Neural cell (in vitro differentiated cells): ENCODE data around the gene EXOC2. TPM values are rescaled to one million over a fixed set of nuclear protein-coding genes. Genes with fewer than 3 reads are reported as not detected.

Experiments
- H2AFZ ChIP-seq: fragments of 200-600, 300-800 bp; sonication (generic), shearing (Covaris generic); 2 replicates; pipeline ENCODE4 v1.6.0; 2014; ENCODE audit warnings: low read depth, mild to moderate bottlenecking, antibody characterized with exemption, low read length, moderate library complexity
- H3F3A ChIP-seq: fragments of 200-600 bp; shearing (Covaris generic); 2 replicates; pipeline ENCODE4 v1.6.1; 2016; ENCODE audit warnings: mild to moderate bottlenecking, moderate library complexity, mixed read lengths, antibody characterized with exemption, low read length; ENCODE audit not compliant: insufficient read depth, poor library complexity, severe bottlenecking
- H3K27ac ChIP-seq: fragments of 200-600, 300-800 bp; sonication (generic), shearing (Covaris generic); 2 replicates; pipeline ENCODE4 v1.5.1; 2014; ENCODE audit warnings: mild to moderate bottlenecking, low read length, moderate library complexity
- H3K27me3 ChIP-seq: fragments of 300-800, 200-600 bp; sonication (generic), shearing (Covaris generic); 2 replicates; pipeline ENCODE4 v1.6.0; 2014; ENCODE audit warnings: mild to moderate bottlenecking, low read depth, low read length, moderate library complexity; ENCODE audit not compliant: insufficient read depth
- H3K36me3 ChIP-seq: fragments of 300-800, 200-600 bp; sonication (generic), shearing (Covaris generic); 2 replicates; pipeline ENCODE4 v1.5.1; 2014; ENCODE audit warnings: mild to moderate bottlenecking, antibody characterized with exemption, low read length, moderate library complexity; ENCODE audit not compliant: insufficient read depth
- H3K4me2 ChIP-seq: fragments of 300-800, 200-600 bp; sonication (generic), shearing (Covaris generic); 2 replicates; pipeline ENCODE4 v1.6.0; 2014; ENCODE audit warnings: mild to moderate bottlenecking, low read length
- H3K4me3 ChIP-seq: fragments of 300-800, 200-600 bp; sonication (generic), shearing (Covaris generic); 2 replicates; pipeline ENCODE4 v1.5.1; 2014; ENCODE audit warnings: mild to moderate bottlenecking, low read length, moderate library complexity
- H3K79me2 ChIP-seq: fragments of 200-600 bp; shearing (Covaris generic); replicated peaks from 2 replicates; pipeline ENCODE4 v1.6.0; 2014; ENCODE audit warnings: mild to moderate bottlenecking, low read length, moderate library complexity; ENCODE audit not compliant: insufficient read depth
- H3K9ac ChIP-seq: fragments of 300-800, 200-600 bp; sonication (generic), shearing (Covaris generic); 2 replicates; pipeline ENCODE4 v1.6.1; 2016; ENCODE audit warnings: mild to moderate bottlenecking, low read length, mixed read lengths
- H3K9me2 ChIP-seq: fragments of 200-600 bp; shearing (Covaris generic); 2 replicates; pipeline ENCODE4 v1.6.1; 2016; ENCODE audit warnings: mild to moderate bottlenecking, low read length, mixed read lengths; ENCODE audit not compliant: insufficient read depth
- H3K9me3 ChIP-seq: fragments of 200-600, 300-800 bp; sonication (generic), shearing (Covaris generic); 2 replicates; pipeline ENCODE4 v1.6.1; 2016; ENCODE audit warnings: mild to moderate bottlenecking, mixed run types, low read length, moderate library complexity, mixed read lengths
- H4K20me1 ChIP-seq: fragments of 200-600 bp; shearing (Covaris generic); 2 replicates; pipeline ENCODE4 v1.6.1; 2016; ENCODE audit warnings: mild to moderate bottlenecking, mixed run types; ENCODE audit not compliant: insufficient read depth
- EP300 ChIP-seq: fragments of 450-650 bp; conservative IDR thresholded peaks from 2 replicates; pipeline ENCODE4 v1.6.1; 2014; ENCODE audit warnings: antibody characterized with exemption, mild to moderate bottlenecking, moderate library complexity; ENCODE audit not compliant: poor library complexity, severe bottlenecking
- EZH2 ChIP-seq: fragments of 200-600, 300-800 bp; shearing (Covaris generic), sonication (generic); IDR thresholded peaks from 2 replicates; pipeline ENCODE4 v1.6.1; 2014; ENCODE audit warnings: antibody characterized with exemption, low read length, borderline replicate concordance, mild to moderate bottlenecking; ENCODE audit not compliant: insufficient read depth, poor library complexity, severe bottlenecking
- MXI1 ChIP-seq: fragments of 450-650 bp; conservative IDR thresholded peaks from 2 replicates; pipeline ENCODE4 v1.6.1; 2014; ENCODE audit warnings: antibody characterized with exemption, mild to moderate bottlenecking; ENCODE audit not compliant: poor library complexity, severe bottlenecking
- POLR2AphosphoS5 ChIP-seq: IDR thresholded peaks from 2 replicates; pipeline ENCODE4 v1.6.1; 2012
- RAD21 ChIP-seq: fragments of 450-650 bp; conservative IDR thresholded peaks from 2 replicates; pipeline ENCODE4 v1.6.1; 2014; ENCODE audit warnings: antibody characterized with exemption, mild to moderate bottlenecking, moderate library complexity
- SMC3 ChIP-seq: fragments of 450-650 bp; conservative IDR thresholded peaks from 2 replicates; pipeline ENCODE4 v1.6.1; 2014; ENCODE audit warnings: antibody characterized with exemption, mild to moderate bottlenecking, moderate library complexity; ENCODE audit not compliant: poor library complexity
- TAF1 ChIP-seq: IDR thresholded peaks from 2 replicates; pipeline ENCODE4 v1.6.1; 2012; ENCODE audit warnings: low read depth
- polyA plus RNA-seq: library from polyadenylated mRNA; depleted of rRNA; stranded (reverse); fragments of >200 nt; gene quantifications from 2 replicates; pipeline ENCODE4 v1.2.3, GENCODE V29; 2014
- TF ChIP-seq, protein P1 (sequence below): IDR thresholded peaks from 2 replicates; pipeline ENCODE4 v1.6.1; 2012; ENCODE audit warnings: borderline replicate concordance
- TF ChIP-seq, protein P2 (sequence below): fragments of 450-650 bp; IDR thresholded peaks from 2 replicates; pipeline ENCODE4 v1.5.1; 2014; ENCODE audit warnings: antibody characterized with exemption, mild to moderate bottlenecking, moderate library complexity; ENCODE audit not compliant: poor library complexity, severe bottlenecking

The EXOC2 gene
- polyA plus RNA-seq, 1 donor from 2014 or later, result 38.6 TPM

DNA sequence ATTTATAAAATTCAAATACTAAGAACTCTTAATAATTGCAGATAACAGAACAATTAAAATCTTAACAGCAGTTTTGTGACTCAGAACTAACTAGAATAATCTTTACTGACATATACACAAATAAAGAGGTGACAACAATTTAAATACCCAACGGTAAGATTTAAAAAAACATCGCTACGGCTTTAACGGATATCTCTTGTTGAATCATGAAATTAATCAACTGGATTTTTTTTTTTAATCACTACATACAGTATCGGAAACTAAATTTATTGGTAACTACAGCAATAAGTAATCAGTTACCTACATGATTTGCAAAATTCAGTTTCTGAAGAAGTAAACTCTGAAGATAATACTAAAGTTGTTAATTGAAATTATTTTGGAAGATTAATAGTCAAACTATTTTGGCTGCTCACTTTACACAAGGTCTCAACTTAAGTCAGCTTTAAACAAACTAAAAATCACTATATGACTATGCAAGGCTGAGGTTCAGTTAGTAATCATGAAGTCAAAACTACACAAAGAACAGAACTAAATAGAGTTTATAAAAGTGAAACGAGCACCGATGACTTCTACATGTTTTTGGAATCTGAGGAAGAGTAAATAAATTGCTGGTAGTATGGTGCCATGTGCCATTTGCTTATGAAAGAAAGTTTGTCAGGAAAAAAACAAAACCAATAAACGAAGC is 164.8 kb downstream of the EXOC2 start:
- no peak overlapping the region for H3K4me2 ChIP-seq
- no peaks in the 10 kb centered on the region for H3K9me3 ChIP-seq
- H3F3A ChIP-seq, result no peaks in the 10 kb centered on the region
- H4K20me1 ChIP-seq, result no peaks in the 10 kb centered on the region
- no peaks in the 10 kb centered on the region for H3K79me2 ChIP-seq
- no peaks in the 10 kb centered on the region for H3K36me3 ChIP-seq
- no peak overlapping the region for H3K4me3 ChIP-seq
- no peak for TF ChIP-seq MXI1
- TF ChIP-seq SMC3, result no peak
- TF ChIP-seq EP300, result no peak
- TF ChIP-seq, protein P1, sequence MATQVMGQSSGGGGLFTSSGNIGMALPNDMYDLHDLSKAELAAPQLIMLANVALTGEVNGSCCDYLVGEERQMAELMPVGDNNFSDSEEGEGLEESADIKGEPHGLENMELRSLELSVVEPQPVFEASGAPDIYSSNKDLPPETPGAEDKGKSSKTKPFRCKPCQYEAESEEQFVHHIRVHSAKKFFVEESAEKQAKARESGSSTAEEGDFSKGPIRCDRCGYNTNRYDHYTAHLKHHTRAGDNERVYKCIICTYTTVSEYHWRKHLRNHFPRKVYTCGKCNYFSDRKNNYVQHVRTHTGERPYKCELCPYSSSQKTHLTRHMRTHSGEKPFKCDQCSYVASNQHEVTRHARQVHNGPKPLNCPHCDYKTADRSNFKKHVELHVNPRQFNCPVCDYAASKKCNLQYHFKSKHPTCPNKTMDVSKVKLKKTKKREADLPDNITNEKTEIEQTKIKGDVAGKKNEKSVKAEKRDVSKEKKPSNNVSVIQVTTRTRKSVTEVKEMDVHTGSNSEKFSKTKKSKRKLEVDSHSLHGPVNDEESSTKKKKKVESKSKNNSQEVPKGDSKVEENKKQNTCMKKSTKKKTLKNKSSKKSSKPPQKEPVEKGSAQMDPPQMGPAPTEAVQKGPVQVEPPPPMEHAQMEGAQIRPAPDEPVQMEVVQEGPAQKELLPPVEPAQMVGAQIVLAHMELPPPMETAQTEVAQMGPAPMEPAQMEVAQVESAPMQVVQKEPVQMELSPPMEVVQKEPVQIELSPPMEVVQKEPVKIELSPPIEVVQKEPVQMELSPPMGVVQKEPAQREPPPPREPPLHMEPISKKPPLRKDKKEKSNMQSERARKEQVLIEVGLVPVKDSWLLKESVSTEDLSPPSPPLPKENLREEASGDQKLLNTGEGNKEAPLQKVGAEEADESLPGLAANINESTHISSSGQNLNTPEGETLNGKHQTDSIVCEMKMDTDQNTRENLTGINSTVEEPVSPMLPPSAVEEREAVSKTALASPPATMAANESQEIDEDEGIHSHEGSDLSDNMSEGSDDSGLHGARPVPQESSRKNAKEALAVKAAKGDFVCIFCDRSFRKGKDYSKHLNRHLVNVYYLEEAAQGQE, result no peak
- no peak for TF ChIP-seq POLR2AphosphoS5
- no peak for TF ChIP-seq RAD21
- TF ChIP-seq, protein P2, sequence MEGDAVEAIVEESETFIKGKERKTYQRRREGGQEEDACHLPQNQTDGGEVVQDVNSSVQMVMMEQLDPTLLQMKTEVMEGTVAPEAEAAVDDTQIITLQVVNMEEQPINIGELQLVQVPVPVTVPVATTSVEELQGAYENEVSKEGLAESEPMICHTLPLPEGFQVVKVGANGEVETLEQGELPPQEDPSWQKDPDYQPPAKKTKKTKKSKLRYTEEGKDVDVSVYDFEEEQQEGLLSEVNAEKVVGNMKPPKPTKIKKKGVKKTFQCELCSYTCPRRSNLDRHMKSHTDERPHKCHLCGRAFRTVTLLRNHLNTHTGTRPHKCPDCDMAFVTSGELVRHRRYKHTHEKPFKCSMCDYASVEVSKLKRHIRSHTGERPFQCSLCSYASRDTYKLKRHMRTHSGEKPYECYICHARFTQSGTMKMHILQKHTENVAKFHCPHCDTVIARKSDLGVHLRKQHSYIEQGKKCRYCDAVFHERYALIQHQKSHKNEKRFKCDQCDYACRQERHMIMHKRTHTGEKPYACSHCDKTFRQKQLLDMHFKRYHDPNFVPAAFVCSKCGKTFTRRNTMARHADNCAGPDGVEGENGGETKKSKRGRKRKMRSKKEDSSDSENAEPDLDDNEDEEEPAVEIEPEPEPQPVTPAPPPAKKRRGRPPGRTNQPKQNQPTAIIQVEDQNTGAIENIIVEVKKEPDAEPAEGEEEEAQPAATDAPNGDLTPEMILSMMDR, result no peak
- TF ChIP-seq EZH2, result no peak
- TF ChIP-seq TAF1, result no peak
- no peaks in the 10 kb centered on the region for H3K27me3 ChIP-seq
- no peak overlapping the region for H3K27ac ChIP-seq
- H2AFZ ChIP-seq, result no peak overlapping the region
- no peaks in the 10 kb centered on the region for H3K9me2 ChIP-seq
- no peak overlapping the region for H3K9ac ChIP-seq

DNA sequence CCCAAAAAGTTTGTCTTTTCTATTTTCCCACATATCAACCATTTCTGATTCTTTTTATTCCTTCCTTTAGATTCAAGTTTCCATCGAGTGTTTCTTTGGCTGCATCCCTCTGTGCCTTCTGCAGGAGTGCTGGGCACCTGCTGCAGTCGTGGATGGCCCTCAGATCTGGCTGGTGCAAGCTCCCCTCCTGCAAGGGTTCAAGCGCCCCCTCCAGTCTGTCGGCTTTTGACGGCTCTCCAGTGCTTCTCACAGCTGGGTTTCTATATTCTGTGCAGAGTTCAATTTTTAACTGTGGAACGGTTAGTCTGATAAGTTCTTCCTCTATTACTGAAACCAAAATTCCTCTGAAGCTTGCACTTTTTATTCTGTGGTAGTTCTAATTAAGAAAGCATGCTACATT is 168.1 kb downstream of the EXOC2 start:
- no peak overlapping the region for H3K27ac ChIP-seq
- H3K36me3 ChIP-seq, result peaks cover 8% of the 10 kb centered on the region
- H3K4me2 ChIP-seq, result no peak overlapping the region
- H3K9me2 ChIP-seq, result no peaks in the 10 kb centered on the region
- peaks cover 4% of the 10 kb centered on the region for H3K9me3 ChIP-seq
- H3K27me3 ChIP-seq, result no peaks in the 10 kb centered on the region
- no peak overlapping the region for H3K4me3 ChIP-seq
- H3F3A ChIP-seq, result no peaks in the 10 kb centered on the region
- no peaks in the 10 kb centered on the region for H3K79me2 ChIP-seq
- TF ChIP-seq EP300, result no peak
- TF ChIP-seq MXI1, result no peak
- TF ChIP-seq SMC3, result no peak
- TF ChIP-seq POLR2AphosphoS5, result no peak
- no peak for TF ChIP-seq EZH2
- TF ChIP-seq, protein P1, result no peak
- TF ChIP-seq TAF1, result no peak
- TF ChIP-seq RAD21, result no peak
- TF ChIP-seq, protein P2, result no peak
- no peak overlapping the region for H3K9ac ChIP-seq
- H4K20me1 ChIP-seq, result no peaks in the 10 kb centered on the region
- H2AFZ ChIP-seq, result no peak overlapping the region
